Measurements from ENCODE around the gene TRIM7. TPM values are rescaled to one million over a fixed set of nuclear protein-coding genes. Genes with fewer than 3 reads are reported as not detected.
A peak's percentile ranks its signal among the peaks of the same experiment; 100 is the strongest.

TRIM7 gene
- polyA plus RNA-seq (ENCODE audit: insufficient read length in 12 of 12) = 10 to 100 TPM in 9 of 12 donors, 1 to 10 TPM in 2, not detected in 1; 2.3 to 24.0 (median 13.9) TPM
- long read RNA-seq, donor 1 = 0 reads
- long read RNA-seq, donor 2, transcript TRIM7-202 (2 exons, 1,228 nt) = major isoform, 5 of 6 reads
- long read RNA-seq, donor 2, partial matches to known transcripts = 0 of 6 reads
- long read RNA-seq, donor 2, other reads (novel, unspliced or antisense) = 0 of 6 reads
- long read RNA-seq, donor 3, partial matches to known transcripts = 0 of 5 reads
- long read RNA-seq, donor 3, other reads (novel, unspliced or antisense) = 0 of 5 reads
- long read RNA-seq, donor 4, partial matches to known transcripts = 0 of 1 reads
- long read RNA-seq, donor 4, other reads (novel, unspliced or antisense) = 0 of 1 reads
- long read RNA-seq, donor 5, transcript TRIM7-202 (2 exons, 1,228 nt) = major isoform, 14 of 14 reads
- long read RNA-seq, donor 5, partial matches to known transcripts = 0 of 14 reads
- long read RNA-seq, donor 5, other reads (novel, unspliced or antisense) = 0 of 14 reads
- long read RNA-seq, donor 6, partial matches to known transcripts = 0 of 1 reads
- long read RNA-seq, donor 6, other reads (novel, unspliced or antisense) = 0 of 1 reads
- long read RNA-seq, donor 7, partial matches to known transcripts = 0 of 1 reads
- long read RNA-seq, donor 7, other reads (novel, unspliced or antisense) = 0 of 1 reads
- long read RNA-seq, donor 8, transcript TRIM7-202 (2 exons, 1,228 nt) = major isoform, 11 of 12 reads
- long read RNA-seq, donor 8, partial matches to known transcripts = 0 of 12 reads
- long read RNA-seq, donor 8, other reads (novel, unspliced or antisense) = 0 of 12 reads
- long read RNA-seq, donor 9, partial matches to known transcripts = 0 of 3 reads
- long read RNA-seq, donor 9, other reads (novel, unspliced or antisense) = 0 of 3 reads
- long read RNA-seq, donor 10, transcript TRIM7-202 (2 exons, 1,228 nt) = major isoform, 6 of 7 reads
- long read RNA-seq, donor 10, partial matches to known transcripts = 0 of 7 reads
- long read RNA-seq, donor 10, other reads (novel, unspliced or antisense) = 0 of 7 reads
- long read RNA-seq, donor 11, transcript TRIM7-202 (2 exons, 1,228 nt) = major isoform, 5 of 6 reads
- long read RNA-seq, donor 11, partial matches to known transcripts = 0 of 6 reads
- long read RNA-seq, donor 11, other reads (novel, unspliced or antisense) = 0 of 6 reads

GRCh38 chr5:181204826-181205760, at the start of gene TRIM7:
TSS of gene TRIM7 (minus strand) at chr5:181205196. CDS start at chr5:181205110, 86 bp downstream.
- peak; percentile 27 for DNase-seq

GRCh38 chr5:181248277-181248676, 43.3 kb upstream of the TRIM7 start:
- DNase-seq = no peak

- DNase-seq = peak; percentile 91
Measured at GRCh38 chr5:181246276-181247049, 41.5 kb upstream of the TRIM7 start.

- DNase-seq = no peak
Measured at GRCh38 chr5:181245427-181246275, 40.7 kb upstream of the TRIM7 start.

GRCh38 chr5:181243564-181244343, 38.8 kb upstream of the TRIM7 start, which contains the start of gene RACK1:
TSS of gene RACK1 (minus strand) at chr5:181243906. CDS start at chr5:181243800, 106 bp downstream.
- DNase-seq = peak; percentile 94

- DNase-seq = peak; percentile 39
Measured at GRCh38 chr5:181243018-181243563, 38.1 kb upstream of the TRIM7 start.

GRCh38 chr5:181242031-181242451, 37.0 kb upstream of the TRIM7 start:
- no peak for DNase-seq

- no peak for DNase-seq
Measured at GRCh38 chr5:181241393-181241975, 36.5 kb upstream of the TRIM7 start.

- no peak for DNase-seq
Measured at GRCh38 chr5:181239062-181239663, 34.2 kb upstream of the TRIM7 start.

GRCh38 chr5:181237729-181238385, 32.9 kb upstream of the TRIM7 start:
- no peak for DNase-seq

GRCh38 chr5:181236954-181237641, 32.1 kb upstream of the TRIM7 start:
- no peak for DNase-seq

GRCh38 chr5:181236471-181236870, 31.5 kb upstream of the TRIM7 start:
- DNase-seq = no peak

- DNase-seq = no peak
Measured at GRCh38 chr5:181235689-181236366, 30.8 kb upstream of the TRIM7 start.

- DNase-seq = no peak
Measured at GRCh38 chr5:181235323-181235688, 30.3 kb upstream of the TRIM7 start.

Data from muscle of arm (tissue), 14 donors.